Uterus (tissue), 4 donors: ENCODE data around the gene LY6G6F. TPM values are rescaled to one million over a fixed set of nuclear protein-coding genes. Genes with fewer than 3 reads are reported as not detected.

Source experiments
- DNase-seq, 2 donors: peaks; one replicate each; pipeline ENCODE4 v3.0.0-alpha.2; 2019 to 2020
- H3K27ac ChIP-seq, 2 donors: fragments of 200-600 bp; sonication (generic); 1 replicate in 1 of 2; 2 replicates in 1 of 2; pipeline ENCODE4 v1.5.1; 2016 to 2018
- H3K27me3 ChIP-seq, 2 donors: fragments of 200-600 bp; sonication (generic); one replicate each; pipeline ENCODE4 v1.5.1; 2018 to 2019; ENCODE audit warnings: control low read depth in 1 of 2
- H3K36me3 ChIP-seq, 2 donors: fragments of 200-600 bp; sonication (generic); one replicate each; pipeline ENCODE4 v1.5.1; 2019; ENCODE audit warnings: control low read depth in 1 of 2
- H3K4me1 ChIP-seq, 2 donors: fragments of 200-600 bp; sonication (generic); one replicate each; pipeline ENCODE4 v1.5.1; 2018 to 2019; ENCODE audit warnings: control low read depth in 1 of 2
- H3K4me3 ChIP-seq, 2 donors: fragments of 200-600 bp; sonication (generic); 1 replicate in 1 of 2; 2 replicates in 1 of 2; pipeline ENCODE4 v1.5.1; 2018 to 2019; ENCODE audit warnings: mild to moderate bottlenecking in 1 of 2
- H3K9me3 ChIP-seq, 2 donors: fragments of 200-600 bp; sonication (generic); one replicate each; pipeline ENCODE4 v1.5.1; 2019; ENCODE audit warnings: control low read depth in 1 of 2
- POLR2A ChIP-seq, 2 donors: fragments of 450-650 bp; IDR thresholded peaks; one replicate each; pipeline ENCODE4 v1.6.1; 2016; ENCODE audit warnings: antibody characterized with exemption in 2 of 2, mild to moderate bottlenecking in 1 of 2, moderate library complexity in 1 of 2
- intact Hi-C: fragments of 100-400 bp; cut with DNase I; formaldehyde crosslinking; loops from one replicate; pipeline ENCODE4 v1.15.1; 2023; ENCODE audit warnings: low total_unique reads
- total RNA-seq, 4 donors: library from RNA; depleted of rRNA in 3 of 4; stranded (reverse); fragments of >200 nt in 3 of 4; gene quantifications; one replicate each; pipeline versions ENCODE4 v1.1.0 to v1.2.4, GENCODE V29; 2014 to 2023
- TF ChIP-seq, protein P1 (sequence below), 4 experiments: fragments of 200-600 bp in 2 of 4; fragments of 450-650 bp in 2 of 4; sonication (generic) in 2 of 4; IDR thresholded peaks; one replicate each; pipeline ENCODE4 v1.5.1; 2016 to 2019; ENCODE audit warnings: antibody characterized with exemption in 4 of 4, mild to moderate bottlenecking in 2 of 4, moderate library complexity in 1 of 4
- donor health status: DM: yes; HTN: yes; CAD: no.

LY6G6F gene
- total RNA-seq, 4 donors from 2014 or later, result not detected

DNA sequence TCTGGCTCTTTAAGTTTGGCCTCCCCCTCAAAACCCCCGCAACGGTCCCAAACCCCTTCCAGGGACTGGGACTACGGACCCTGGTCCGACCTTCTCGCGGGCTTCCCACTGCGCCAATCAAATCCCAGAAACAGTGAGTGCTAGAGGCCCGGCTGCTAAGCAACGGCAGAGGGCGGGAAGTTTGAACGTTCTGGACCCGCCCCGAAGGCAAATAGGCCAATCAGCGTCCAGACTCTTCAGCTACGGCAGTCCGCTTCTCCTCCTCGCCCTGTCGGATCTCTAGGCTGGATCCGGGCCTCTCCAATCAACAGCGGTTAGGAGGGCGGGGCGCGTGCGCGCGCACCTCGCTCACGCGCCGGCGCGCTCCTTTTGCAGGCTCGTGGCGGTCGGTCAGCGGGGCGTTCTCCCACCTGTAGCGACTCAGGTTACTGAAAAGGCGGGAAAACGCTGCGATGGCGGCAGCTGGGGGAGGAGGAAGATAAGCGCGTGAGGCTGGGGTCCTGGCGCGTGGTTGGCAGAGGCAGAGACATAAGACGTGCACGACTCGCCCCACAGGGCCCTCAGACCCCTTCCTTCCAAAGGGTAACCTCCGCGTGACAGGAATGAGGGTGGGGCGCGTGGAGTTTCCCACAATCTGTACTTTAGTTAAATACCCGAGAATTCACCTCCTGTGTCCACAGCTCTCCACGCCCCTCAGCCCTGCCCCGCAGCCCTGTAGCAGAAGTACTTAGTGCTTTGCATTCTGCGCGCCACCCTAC lies 33.2 kb downstream of the LY6G6F start, which contains the start of gene MSH5:
MSH5 (plus strand) TSS at position 367 of the 758 bp plus-strand sequence. CDS start 462 bp downstream, outside the sequence.
- Histone ChIP-seq H3K9me3 (no peaks in the 10 kb centered on the region), H3K27me3 (no peaks in the 10 kb centered on the region), H3K27ac (peak within 1 kb of the TSS; percentile 71 to 80), H3K4me3 (peak within 1 kb of the TSS; percentile 60 to 85), H3K4me1 (peaks cover 0 to 14% of the 10 kb centered on the region in 2 donors), H3K36me3 (no peaks in the 10 kb centered on the region)
- peak; percentile 99 for DNase-seq
- TF ChIP-seq, protein P1, sequence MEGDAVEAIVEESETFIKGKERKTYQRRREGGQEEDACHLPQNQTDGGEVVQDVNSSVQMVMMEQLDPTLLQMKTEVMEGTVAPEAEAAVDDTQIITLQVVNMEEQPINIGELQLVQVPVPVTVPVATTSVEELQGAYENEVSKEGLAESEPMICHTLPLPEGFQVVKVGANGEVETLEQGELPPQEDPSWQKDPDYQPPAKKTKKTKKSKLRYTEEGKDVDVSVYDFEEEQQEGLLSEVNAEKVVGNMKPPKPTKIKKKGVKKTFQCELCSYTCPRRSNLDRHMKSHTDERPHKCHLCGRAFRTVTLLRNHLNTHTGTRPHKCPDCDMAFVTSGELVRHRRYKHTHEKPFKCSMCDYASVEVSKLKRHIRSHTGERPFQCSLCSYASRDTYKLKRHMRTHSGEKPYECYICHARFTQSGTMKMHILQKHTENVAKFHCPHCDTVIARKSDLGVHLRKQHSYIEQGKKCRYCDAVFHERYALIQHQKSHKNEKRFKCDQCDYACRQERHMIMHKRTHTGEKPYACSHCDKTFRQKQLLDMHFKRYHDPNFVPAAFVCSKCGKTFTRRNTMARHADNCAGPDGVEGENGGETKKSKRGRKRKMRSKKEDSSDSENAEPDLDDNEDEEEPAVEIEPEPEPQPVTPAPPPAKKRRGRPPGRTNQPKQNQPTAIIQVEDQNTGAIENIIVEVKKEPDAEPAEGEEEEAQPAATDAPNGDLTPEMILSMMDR (IDR thresholded peaks at IDR 0.05), result no peak
- TF ChIP-seq POLR2A (IDR thresholded peaks at IDR 0.05), result peak; percentile 66 to 72
- intact Hi-C loops, result loop anchor here (10.0 kb wide), 1 partner anchor 55 kb away; the partner anchor contains the start of gene VARS1

- no peak for DNase-seq
- Histone ChIP-seq H3K36me3 (no peaks in the 10 kb centered on the region), H3K4me1 (peaks cover 0 to 13% of the 10 kb centered on the region in 2 donors), H3K27ac (peak overlapping the region; percentile 71 to 80), H3K4me3 (peak overlapping the region; percentile 60 to 85), H3K9me3 (no peaks in the 10 kb centered on the region), H3K27me3 (no peaks in the 10 kb centered on the region)
- intact Hi-C loops, result no loop called here
- TF ChIP-seq, protein P1 (IDR thresholded peaks at IDR 0.05), result no peak
- TF ChIP-seq POLR2A (IDR thresholded peaks at IDR 0.05), result no peak
These were observed 33.9 kb downstream of the LY6G6F start for GRCh38 chr6:31740397-31741223.

- intact Hi-C loops, result no loop called here
- no peak for DNase-seq
- H3K36me3 ChIP-seq, result no peaks in the 10 kb centered on the region
- H3K9me3 ChIP-seq, result no peaks in the 10 kb centered on the region
- H3K4me1 ChIP-seq, result peaks cover 0 to 11% of the 10 kb centered on the region in 2 donors
- H3K4me3 ChIP-seq, result no peak overlapping the region
- no peak overlapping the region for H3K27ac ChIP-seq
- TF ChIP-seq, protein P1 (IDR thresholded peaks at IDR 0.05), result no peak
- TF ChIP-seq POLR2A (IDR thresholded peaks at IDR 0.05), result no peak
- H3K27me3 ChIP-seq, result no peaks in the 10 kb centered on the region
These were observed 35.1 kb downstream of the LY6G6F start for GRCh38 chr6:31741815-31742214.

DNA sequence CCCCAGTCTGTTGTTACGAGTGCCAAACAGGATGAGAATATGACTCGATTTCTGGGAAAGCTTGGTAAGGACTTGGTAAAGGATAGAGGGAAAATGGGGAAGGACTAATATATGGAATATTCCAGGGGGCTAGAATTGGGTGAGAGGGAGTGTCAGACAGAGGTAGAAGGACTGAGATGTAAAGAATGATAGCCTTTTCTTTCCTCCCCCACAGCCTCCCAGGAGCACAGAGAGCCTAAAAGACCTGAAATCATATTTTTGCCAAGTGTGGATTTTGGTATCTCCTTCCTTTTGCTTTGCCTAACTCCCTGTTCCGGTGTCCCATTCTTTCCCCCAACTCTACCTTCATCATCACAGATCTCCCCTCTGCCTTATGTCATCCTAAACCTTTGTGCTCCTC lies 36.2 kb downstream of the LY6G6F start:
- TF ChIP-seq, protein P1 (IDR thresholded peaks at IDR 0.05), result no peak
- no peak for TF ChIP-seq POLR2A (IDR thresholded peaks at IDR 0.05)
- H3K36me3 ChIP-seq, result no peaks in the 10 kb centered on the region
- intact Hi-C loops, result no loop called here
- no peaks in the 10 kb centered on the region for H3K27me3 ChIP-seq
- DNase-seq, result no peak
- no peaks in the 10 kb centered on the region for H3K9me3 ChIP-seq
- no peak overlapping the region for H3K4me3 ChIP-seq
- H3K27ac ChIP-seq, result no peak overlapping the region
- peaks cover 0 to 9% of the 10 kb centered on the region in 2 donors for H3K4me1 ChIP-seq
